ENCODE results near the gene CPNE6.

GRCh38 chr14:24093901-24094840 is 22.8 kb downstream of the CPNE6 start, which contains the start of gene PCK2:
- no peak for TF ChIP-seq CTCF (conservative IDR thresholded peaks at IDR 0.05)
- no peak for TF ChIP-seq EZH2 (IDR thresholded peaks at IDR 0.05; ENCODE audit: low read depth)
